HG03520 (cell line): ENCODE data around the gene CCDC107.

Source experiments
- ATAC-seq: cut with Tn5 transposase; IDR thresholded peaks from one replicate; pipeline ENCODE4 v1.9.1; 2021; ENCODE audit warnings: mild to moderate bottlenecking, moderate library complexity; ENCODE audit not compliant: unreplicated experiment

Gene CCDC107

DNA sequence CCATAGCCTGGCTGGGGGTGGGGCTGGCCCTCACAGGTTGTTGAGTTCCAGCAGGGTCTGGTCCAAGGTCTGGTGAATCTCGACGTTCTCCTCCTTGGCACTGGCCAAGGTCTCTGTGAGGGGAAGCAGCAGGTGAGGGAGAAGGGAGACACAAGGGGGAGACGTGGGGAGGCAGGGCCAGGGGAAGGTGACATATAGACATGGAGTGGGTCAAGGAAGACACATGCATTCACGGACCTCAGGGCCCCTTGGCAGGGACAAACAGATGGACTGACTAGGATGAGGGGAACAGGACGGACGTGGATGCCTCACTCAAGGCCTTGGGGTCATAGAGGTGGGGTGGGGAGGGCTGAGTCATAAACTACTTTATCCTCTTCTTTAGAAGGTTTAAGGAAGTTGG is 24.0 kb downstream of the CCDC107 start:
- ATAC-seq: no peak

DNA sequence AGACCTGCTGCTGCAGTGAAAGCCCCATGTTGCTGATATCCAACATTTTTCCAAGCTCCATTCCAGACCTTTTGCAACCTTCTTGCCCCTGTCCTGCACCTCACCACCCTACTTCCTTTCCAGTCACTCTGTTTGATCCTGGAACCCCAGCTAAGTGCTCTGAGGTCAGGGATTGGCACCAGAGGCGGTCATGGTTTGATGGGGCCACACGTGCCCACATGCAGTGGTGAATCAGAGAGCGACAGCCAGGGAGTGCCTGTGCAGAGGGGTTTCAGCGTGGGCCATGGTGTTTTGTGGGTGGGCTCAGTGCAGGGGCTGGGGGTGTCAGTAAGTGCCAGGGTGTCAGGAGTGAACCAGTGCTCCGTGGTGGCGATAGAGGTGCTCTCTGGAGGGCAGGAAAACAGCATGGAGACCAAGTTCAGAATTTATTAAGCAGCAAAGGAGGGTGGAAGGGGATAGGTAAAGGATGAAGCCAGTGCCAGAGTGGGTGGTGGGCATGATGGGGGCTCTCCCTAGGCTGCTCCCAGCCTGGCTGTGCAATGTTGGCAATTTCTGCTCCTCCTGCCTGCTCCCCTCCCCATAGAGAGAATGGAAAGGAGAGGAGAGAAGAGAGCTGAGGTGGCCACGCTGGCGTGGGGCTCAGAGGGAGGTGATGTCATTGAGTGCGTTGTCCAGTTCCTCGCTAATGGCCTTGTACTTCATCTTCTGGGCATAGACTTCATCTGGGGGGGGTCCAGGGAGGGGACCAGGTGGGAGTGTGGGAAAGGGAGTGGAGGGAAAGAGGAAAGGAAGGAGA is 24.6 kb downstream of the CCDC107 start:
- no peak for ATAC-seq

DNA sequence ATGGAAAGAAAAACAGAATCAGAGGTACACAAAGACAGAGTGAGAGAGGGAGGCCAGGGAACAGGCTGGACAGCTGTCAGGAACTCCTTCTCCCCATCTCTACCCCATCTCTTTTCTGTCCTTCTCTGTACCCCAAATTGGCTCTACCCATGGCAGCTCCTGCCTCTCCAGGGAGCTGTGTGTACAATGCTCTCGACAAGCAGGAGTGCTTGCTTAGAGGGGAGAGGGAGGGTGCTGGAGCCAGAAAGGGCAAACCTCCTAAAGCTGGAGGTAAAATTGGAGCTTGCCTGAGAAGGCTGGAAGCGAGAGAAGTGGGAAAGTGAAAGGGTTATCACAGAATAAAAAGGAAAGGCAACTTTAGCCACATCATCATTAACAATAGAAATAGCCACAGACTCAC is 25.2 kb downstream of the CCDC107 start:
- no peak for ATAC-seq

- ATAC-seq: no peak
These were observed 26.8 kb downstream of the CCDC107 start for GRCh38 chr9:35684921-35685320.

GRCh38 chr9:35685506-35685905 is 27.4 kb downstream of the CCDC107 start:
- no peak for ATAC-seq

- no peak for ATAC-seq
These were observed 28.4 kb downstream of the CCDC107 start for GRCh38 chr9:35686222-35687203.

DNA sequence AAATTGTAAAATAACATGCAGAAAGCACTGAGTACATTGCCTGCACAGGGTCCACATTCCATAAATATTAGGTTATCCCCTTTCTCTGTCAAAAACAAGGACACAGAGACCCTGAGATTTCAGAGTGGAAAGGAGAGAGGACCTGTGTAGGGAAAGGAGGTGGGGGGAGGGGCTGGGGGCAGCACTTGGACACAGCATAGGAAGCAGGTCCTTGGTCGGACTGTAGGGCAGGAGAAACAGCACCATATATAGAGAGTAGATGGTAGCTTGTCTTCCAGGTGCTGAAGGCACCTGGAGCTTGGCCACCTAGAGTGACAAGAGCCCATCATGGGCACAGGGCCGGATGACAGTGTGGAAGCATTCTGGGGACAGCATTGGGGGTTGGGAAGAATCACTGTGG is 29.2 kb downstream of the CCDC107 start:
- ATAC-seq: no peak

- no peak for ATAC-seq
These were observed 30.0 kb downstream of the CCDC107 start for GRCh38 chr9:35687972-35688557.

DNA sequence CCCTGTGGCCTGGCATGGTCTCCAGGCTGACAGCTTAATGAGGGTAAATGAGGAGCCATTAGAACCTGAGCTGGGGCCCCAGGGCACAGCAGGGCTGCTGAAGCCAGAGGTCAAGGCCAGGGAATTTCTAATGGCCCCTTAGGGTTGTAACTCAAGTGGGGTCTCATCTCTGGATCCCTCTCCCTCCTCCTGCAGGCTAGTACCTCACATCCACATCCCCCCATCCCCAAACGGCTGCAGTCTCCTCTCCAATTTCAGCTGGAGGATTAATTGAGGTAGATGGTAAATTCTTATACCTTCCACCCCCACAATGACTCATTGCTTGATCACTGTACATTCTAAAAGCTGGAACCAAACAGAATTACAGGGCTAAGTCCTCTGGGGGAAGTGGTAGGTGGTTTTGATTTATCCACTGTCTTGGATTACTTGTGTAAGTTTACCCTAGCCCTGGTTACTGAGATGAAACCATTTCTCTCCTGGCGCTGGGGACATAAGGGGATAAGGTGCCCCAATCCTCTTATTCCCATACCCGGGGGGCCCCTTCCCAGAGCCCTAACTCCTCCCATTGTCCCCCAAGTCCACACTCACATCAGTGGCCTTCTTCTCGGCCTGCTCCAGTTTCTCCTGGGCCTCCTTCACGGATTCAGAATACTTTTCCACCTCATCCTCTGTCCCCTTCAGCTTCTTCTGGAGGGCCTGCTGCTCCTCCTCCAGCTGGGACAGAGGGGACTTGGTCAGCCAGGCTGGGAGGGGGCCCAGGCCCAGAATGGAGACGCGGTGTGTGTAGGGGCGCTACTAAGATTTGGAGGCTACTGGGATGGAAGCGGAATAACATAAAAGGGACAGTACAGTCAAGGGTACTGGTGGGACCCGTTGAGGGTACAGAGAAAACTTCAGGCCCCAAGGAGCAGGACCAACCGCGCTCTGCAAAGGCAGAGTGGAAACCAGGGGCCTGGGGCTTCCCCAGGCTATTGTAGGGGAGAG is 30.8 kb downstream of the CCDC107 start:
- ATAC-seq: no peak

- ATAC-seq: no peak
These were observed 31.6 kb downstream of the CCDC107 start, which contains the start of gene TPM2 for GRCh38 chr9:35689542-35690293. Gene TPM2, minus strand, starts transcription at chr9:35689925. Its CDS starts 108 bp downstream, at chr9:35689817.

DNA sequence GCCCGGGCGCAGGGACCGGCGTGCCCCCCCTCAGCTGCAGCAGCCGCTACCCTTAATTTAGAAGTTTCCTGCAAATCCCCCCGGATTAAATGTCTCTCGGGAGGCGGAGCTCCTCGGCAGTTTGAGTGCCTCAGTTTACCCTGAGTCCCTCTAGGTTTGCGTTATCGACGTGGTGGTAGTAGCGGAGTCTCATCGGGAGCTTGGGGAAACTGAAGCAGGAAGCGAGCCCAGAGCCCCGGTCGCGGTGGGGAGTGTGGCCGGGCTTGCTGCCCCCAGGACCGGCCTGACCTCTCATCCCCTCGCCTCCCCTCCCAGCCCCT is 32.2 kb downstream of the CCDC107 start:
- ATAC-seq: no peak

- ATAC-seq: no peak
These were observed 32.7 kb downstream of the CCDC107 start for GRCh38 chr9:35690614-35691333.

DNA sequence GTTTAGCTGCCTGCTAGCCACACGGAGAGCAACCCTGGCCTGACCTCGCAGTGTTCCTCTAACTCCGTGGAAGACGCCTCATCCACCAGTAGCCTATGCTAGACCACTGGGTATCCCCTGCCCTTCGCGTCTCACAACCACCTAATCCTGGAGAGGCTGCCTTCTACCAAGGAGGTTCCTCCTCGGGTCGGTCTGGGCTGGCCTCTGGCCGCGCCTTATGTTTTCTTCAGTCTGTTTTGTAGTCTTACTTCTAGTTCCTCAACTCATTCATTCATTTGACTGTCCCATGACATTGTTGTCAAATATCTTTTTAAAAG is 33.2 kb downstream of the CCDC107 start:
- no peak for ATAC-seq

GRCh38 chr9:35691757-35692301 is 33.7 kb downstream of the CCDC107 start:
- ATAC-seq: no peak

GRCh38 chr9:35695943-35696401 is 37.9 kb downstream of the CCDC107 start:
- ATAC-seq: no peak

DNA sequence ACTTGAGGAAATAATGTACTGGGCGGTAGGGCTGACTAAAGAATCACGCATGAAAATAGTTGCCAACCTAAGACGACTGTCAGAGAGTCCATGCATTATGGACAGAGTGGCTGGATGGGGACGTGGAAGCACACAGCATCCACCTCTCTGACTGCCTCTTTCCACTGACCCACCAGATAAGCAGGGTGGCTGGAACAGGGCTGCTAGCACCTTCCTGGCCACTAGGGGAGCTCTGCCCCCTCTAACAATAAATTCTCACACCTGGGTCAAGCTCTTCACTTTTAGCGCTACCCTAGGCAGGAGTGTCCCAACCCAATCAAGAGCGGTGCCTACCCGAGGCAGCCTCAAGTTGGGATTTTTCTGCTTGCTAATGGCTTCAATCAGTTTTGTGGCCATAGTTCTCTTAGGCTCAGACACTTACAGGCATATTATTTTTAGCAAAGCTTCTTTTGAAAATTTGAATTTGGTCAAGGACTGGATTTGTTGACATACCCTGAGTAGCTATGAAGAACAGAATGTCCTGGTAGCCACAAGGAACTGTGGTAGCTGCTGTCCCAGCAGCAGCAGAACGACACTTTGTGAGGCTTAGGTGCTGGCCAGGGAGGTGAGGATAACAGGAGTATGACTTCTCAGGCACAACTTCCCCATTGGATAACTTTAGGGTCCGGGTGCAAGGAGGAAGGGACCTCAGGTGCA is 38.6 kb downstream of the CCDC107 start:
- peak; percentile 76 for ATAC-seq

DNA sequence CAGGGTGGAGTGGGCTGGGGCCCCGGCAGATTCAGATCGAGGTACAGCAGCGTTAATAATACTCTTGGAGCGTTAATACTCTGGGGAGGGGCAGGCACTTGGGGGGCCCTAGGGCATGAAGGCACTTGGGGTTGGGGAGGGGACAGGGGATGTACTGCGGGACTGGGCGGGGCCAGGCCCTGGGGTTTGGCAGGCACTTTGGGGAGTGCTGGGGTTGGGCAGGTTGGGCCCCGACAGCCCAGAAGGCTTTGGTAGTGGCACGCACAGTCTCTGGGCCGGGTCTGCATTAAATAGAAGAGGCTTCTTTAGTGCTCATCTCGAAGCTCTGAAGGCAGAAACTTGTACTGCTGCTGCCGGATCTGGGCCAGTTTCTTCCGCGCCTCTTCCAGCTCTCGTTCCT is 39.4 kb downstream of the CCDC107 start:
- no peak for ATAC-seq

- ATAC-seq: no peak
These were observed 40.1 kb downstream of the CCDC107 start for GRCh38 chr9:35698231-35698630.
